Fibroblast of lung (primary cell): ENCODE measurements around the gene PTPN22. TPM values are rescaled to one million over a fixed set of nuclear protein-coding genes. Genes with fewer than 3 reads are reported as not detected.

ENCODE experiments used
- DNase-seq, 2 donors: peaks; one replicate each; pipeline versions ENCODE4 v3.0.0 to v3.0.0-alpha.2; 2010; ENCODE audit warnings: low read depth in 2 of 2
- H2AFZ ChIP-seq: 2 replicates; pipeline ENCODE4 v1.5.1; 2012; ENCODE audit warnings: low read length, control low read depth, inconsistent platforms
- H3K27ac ChIP-seq: 2 replicates; pipeline ENCODE4 v1.5.1; 2011; ENCODE audit warnings: low read length, control low read depth; ENCODE audit not compliant: insufficient read depth
- H3K27me3 ChIP-seq: 2 replicates; pipeline ENCODE4 v1.5.1; 2011; ENCODE audit warnings: mild to moderate bottlenecking, low read length; ENCODE audit not compliant: control insufficient read depth, insufficient read depth
- H3K36me3 ChIP-seq: 2 replicates; pipeline ENCODE4 v1.5.1; 2011; ENCODE audit warnings: low read length; ENCODE audit not compliant: control insufficient read depth, insufficient read depth
- H3K4me1 ChIP-seq: 2 replicates; pipeline ENCODE4 v1.5.1; 2011; ENCODE audit warnings: low read length; ENCODE audit not compliant: control insufficient read depth, insufficient read depth; ENCODE audit errors: extremely low read depth
- H3K4me2 ChIP-seq: 2 replicates; pipeline ENCODE4 v1.5.1; 2011; ENCODE audit warnings: low read length, control low read depth; ENCODE audit not compliant: insufficient read depth; ENCODE audit errors: extremely low read depth
- H3K4me3 ChIP-seq, 4 experiments: fragments of 200-600 bp in 1 of 4; sonication (generic) in 1 of 4; replicated peaks in 1 of 4; 2 replicates each; pipeline ENCODE4 v1.5.1; 2011 to 2016; ENCODE audit warnings: low read length in 4 of 4, low read depth in 3 of 4, mild to moderate bottlenecking in 3 of 4, control low read depth in 2 of 4, inconsistent platforms in 1 of 4, mixed read lengths in 1 of 4; ENCODE audit not compliant: insufficient read depth in 1 of 4; ENCODE audit errors: control extremely low read depth in 1 of 4
- H3K79me2 ChIP-seq: 2 replicates; pipeline ENCODE4 v1.5.1; 2012; ENCODE audit warnings: mild to moderate bottlenecking, low read length, inconsistent platforms; ENCODE audit not compliant: control insufficient read depth, insufficient read depth
- H3K9ac ChIP-seq: 2 replicates; pipeline ENCODE4 v1.5.1; 2011; ENCODE audit warnings: mild to moderate bottlenecking, low read length, control low read depth; ENCODE audit not compliant: insufficient read depth
- H3K9me3 ChIP-seq: 2 replicates; pipeline ENCODE4 v1.5.1; 2012; ENCODE audit warnings: low read depth, low read length; ENCODE audit not compliant: control insufficient read depth, insufficient read depth
- H4K20me1 ChIP-seq: 2 replicates; pipeline ENCODE4 v1.5.1; 2011; ENCODE audit warnings: low read length; ENCODE audit not compliant: control insufficient read depth, insufficient read depth; ENCODE audit errors: extremely low read depth
- CTCF ChIP-seq, 2 donors: IDR thresholded peaks in 1 of 2; conservative IDR thresholded peaks in 1 of 2; 1 replicate in 1 of 2; 2 replicates in 1 of 2; pipeline ENCODE4 v1.5.1; 2011 to 2012; ENCODE audit warnings: low read length in 2 of 2, control low read depth in 1 of 2, inconsistent platforms in 1 of 2, low read depth in 1 of 2, mild to moderate bottlenecking in 1 of 2
- EZH2 ChIP-seq: IDR thresholded peaks from 2 replicates; pipeline ENCODE4 v1.5.1; 2012; ENCODE audit warnings: low read length, control low read depth, mild to moderate bottlenecking; ENCODE audit errors: missing control alignments
- polyA plus RNA-seq, 2 donors: library from polyadenylated mRNA; depleted of rRNA in 1 of 2; stranded (reverse) in 1 of 2; unstranded in 1 of 2; fragments of >200 nt; gene quantifications; 2 replicates each; pipeline ENCODE4 v1.2.1, GENCODE V29; 2011 to 2012; ENCODE audit warnings: missing spikeins in 1 of 2
- total RNA-seq: library from RNA; depleted of rRNA; stranded (reverse); fragments of >200 nt; gene quantifications from 2 replicates; pipeline ENCODE4 v1.2.1, GENCODE V29; 2014

The PTPN22 gene
- total and polyA plus RNA-seq, 2 donors (not counting 1 experiment from before 2014, with no cell fraction given): 0.10 to 0.33 TPM

- Histone ChIP-seq H3K27ac (no peak overlapping the region), H3K4me2 (no peak overlapping the region), H3K79me2 (no peaks in the 10 kb centered on the region), H3K27me3 (no peaks in the 10 kb centered on the region), H2AFZ (no peak overlapping the region), H3K4me3 (no peak overlapping the region), H3K9ac (no peak overlapping the region), H3K4me1 (no peaks in the 10 kb centered on the region), H4K20me1 (no peaks in the 10 kb centered on the region), H3K9me3 (no peaks in the 10 kb centered on the region), H3K36me3 (no peaks in the 10 kb centered on the region)
- no peak for DNase-seq
- TF ChIP-seq CTCF (conservative IDR thresholded peaks at IDR 0.05 in 1 of 2, IDR thresholded peaks at IDR 0.05 in 1 of 2; ENCODE audit: low read depth in 1 of 2, low read length in 2 of 2) (no peak), EZH2 (no peak)
Observed at GRCh38 chr1:113836534-113836933, 35.0 kb downstream of the PTPN22 start.

- Histone ChIP-seq H3K36me3 (no peaks in the 10 kb centered on the region), H3K9me3 (no peaks in the 10 kb centered on the region), H3K4me2 (peak overlapping the region; percentile 49), H3K9ac (no peak overlapping the region), H4K20me1 (no peaks in the 10 kb centered on the region), H3K4me1 (no peaks in the 10 kb centered on the region), H3K27me3 (no peaks in the 10 kb centered on the region), H3K4me3 (no peak overlapping the region), H3K79me2 (no peaks in the 10 kb centered on the region), H2AFZ (no peak overlapping the region), H3K27ac (no peak overlapping the region)
- no peak for TF ChIP-seq EZH2
- peak in 1 of 2 donors; percentile 42 for TF ChIP-seq CTCF (conservative IDR thresholded peaks at IDR 0.05 in 1 of 2, IDR thresholded peaks at IDR 0.05 in 1 of 2; ENCODE audit: low read depth in 1 of 2, low read length in 2 of 2)
- peak; percentile 32 to 74 for DNase-seq
Observed at GRCh38 chr1:113835686-113836290, 35.7 kb downstream of the PTPN22 start.

GRCh38 chr1:113834716-113835115 is 36.8 kb downstream of the PTPN22 start:
- H3K4me2 ChIP-seq: no peak overlapping the region
- no peak overlapping the region for H2AFZ ChIP-seq
- H3K4me3 ChIP-seq: no peak overlapping the region
- H3K27ac ChIP-seq: no peak overlapping the region
- H3K36me3 ChIP-seq: no peaks in the 10 kb centered on the region
- no peak for TF ChIP-seq EZH2
- no peak for TF ChIP-seq CTCF (conservative IDR thresholded peaks at IDR 0.05 in 1 of 2, IDR thresholded peaks at IDR 0.05 in 1 of 2; ENCODE audit: low read depth in 1 of 2, low read length in 2 of 2)
- H3K9ac ChIP-seq: no peak overlapping the region
- DNase-seq: no peak
- no peaks in the 10 kb centered on the region for H3K27me3 ChIP-seq
- no peaks in the 10 kb centered on the region for H3K79me2 ChIP-seq
- H3K4me1 ChIP-seq: no peaks in the 10 kb centered on the region
- no peaks in the 10 kb centered on the region for H3K9me3 ChIP-seq
- H4K20me1 ChIP-seq: no peaks in the 10 kb centered on the region
